ENCODE data around the gene KCNK4.

Gene KCNK4

DNA sequence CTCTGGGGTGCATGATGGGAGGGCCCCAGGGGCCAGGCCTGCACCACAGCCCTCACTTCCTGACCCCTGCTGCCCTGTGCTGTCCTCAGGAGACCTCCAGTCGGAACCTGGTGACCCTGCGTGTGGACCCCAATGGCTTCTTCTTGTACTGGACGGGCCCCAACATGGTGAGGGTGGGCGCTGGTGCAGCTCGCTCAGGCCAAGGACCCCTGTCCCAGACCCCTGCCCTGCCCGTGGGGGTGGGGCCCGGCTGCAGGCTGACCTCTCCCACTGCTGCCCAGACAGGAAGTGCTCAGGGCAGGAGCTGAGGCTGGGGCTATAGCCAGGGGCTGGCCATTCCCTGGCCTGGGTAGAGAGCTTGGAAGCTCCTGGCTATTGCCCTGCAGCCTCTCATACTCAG, 36.8 kb upstream of the KCNK4 start:
- no peak for DNase-seq

DNA sequence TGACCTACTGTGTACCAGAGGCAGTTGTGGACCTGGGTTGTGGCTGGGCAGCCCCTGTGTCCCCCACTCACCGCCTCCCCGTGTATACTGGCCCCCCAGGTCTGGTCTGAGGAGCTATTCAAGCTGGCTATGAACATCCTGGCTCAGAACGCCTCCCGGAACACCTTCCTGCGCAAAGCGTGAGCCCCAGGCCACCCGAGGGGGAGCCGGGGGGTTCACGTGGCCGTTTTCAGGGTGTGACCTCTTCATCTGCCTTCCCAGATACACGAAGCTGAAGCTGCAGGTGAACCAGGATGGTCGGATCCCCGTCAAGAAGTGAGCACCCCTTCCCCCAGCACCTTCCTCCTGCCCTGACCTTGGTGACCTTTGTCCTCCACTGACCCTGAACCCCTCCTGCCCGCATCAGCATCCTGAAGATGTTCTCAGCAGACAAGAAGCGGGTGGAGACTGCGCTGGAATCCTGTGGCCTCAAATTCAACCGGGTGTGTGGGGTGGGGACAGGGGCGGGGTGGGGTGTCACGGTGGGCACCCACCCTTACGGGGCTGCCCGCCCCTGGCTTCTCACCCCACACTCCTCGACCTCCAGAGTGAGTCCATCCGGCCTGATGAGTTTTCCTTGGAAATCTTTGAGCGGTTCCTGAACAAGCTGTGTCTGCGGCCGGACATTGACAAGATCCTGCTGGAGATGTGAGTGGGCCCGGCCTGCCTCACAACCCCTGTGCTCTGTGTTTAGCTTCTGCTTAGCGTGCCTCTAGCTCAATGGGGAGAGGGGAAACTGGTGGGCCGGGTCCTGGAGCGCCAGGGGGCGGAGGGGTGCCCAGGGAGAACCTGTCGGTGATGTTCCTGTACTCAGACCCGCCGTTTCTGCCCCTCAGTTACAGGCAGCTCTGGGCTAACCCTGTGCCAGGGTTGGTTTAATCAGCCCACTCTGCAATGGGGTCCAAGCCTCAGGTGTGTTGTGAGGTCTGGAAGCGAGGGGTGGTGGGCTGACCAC, 35.7 kb upstream of the KCNK4 start:
- no peak for DNase-seq

DNA sequence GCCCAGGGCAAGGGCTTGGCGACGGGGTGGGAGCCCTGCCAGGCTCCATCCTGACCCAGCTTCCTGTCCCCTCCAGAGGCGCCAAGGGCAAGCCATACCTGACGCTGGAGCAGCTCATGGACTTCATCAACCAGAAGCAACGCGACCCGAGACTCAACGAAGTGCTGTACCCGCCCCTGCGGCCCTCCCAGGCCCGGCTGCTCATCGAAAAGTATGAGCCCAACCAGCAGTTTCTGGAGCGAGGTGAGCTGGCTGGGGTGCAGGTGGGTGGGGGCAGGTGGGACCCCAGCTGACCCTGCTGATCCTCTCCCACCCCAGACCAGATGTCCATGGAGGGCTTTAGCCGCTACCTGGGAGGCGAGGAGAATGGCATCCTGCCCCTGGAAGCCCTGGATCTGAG, 34.8 kb upstream of the KCNK4 start:
- no peak for DNase-seq

DNA sequence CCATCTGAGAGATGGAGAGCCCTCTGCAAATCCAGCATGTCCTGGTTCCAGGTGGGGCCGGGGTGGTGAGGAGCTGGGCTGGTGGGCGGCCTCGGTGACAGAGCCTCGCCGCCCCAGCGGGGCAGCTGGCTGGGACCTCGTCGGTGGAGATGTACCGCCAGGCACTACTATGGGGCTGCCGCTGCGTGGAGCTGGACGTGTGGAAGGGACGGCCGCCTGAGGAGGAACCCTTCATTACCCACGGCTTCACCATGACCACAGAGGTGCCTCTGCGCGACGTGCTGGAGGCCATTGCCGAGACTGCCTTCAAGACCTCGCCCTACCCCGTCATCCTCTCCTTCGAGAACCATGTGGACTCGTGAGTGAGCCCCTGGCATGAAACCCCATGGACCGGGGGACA, 32.7 kb upstream of the KCNK4 start:
- no peak for DNase-seq

DNA sequence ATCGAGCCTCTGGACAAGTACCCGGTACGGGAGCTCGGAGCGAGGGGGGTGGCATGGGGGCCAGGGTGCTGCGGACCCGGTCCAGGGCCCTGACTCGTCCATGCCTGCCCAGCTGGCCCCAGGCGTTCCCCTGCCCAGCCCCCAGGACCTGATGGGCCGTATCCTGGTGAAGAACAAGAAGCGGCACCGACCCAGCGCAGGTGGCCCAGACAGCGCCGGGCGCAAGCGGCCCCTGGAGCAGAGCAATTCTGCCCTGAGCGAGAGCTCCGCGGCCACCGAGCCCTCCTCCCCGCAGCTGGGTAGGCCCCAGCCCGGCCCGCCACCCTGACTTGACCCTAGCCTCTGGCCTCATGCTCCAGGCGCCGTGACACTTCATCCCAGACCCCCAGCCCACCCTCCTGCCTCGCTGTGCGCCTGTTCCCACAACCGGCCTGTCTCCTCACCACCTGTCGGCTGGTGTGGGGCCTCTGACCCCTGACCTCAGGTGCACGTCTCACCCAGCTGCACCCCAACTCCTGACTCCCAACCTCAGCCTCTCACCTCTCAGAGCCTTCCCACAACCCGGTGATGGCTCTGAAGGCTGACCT, 32.1 kb upstream of the KCNK4 start:
- DNase-seq: no peak

DNA sequence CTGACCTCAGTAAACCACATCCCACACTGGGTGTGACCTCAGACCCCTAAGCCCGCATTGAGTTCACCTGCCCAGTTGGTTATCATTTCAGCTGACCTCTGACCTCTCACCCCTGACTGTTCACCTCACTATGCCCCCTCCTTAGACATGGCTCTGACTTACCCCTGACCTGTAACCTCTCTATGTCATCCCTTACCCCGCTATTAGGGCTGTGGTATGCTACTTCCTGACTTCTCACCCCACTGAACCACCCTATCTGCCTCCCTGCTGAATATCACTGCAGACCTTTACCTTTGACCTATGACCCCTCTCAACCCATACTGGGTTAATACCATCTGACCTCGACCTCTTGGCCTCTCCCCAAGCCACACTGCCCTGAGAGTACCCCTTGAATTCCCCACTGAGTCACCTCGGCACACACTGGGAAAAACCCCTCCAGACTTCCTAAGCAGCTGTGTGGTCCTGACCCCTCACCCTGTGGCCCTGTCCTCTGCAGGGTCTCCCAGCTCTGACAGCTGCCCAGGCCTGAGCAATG, 31.5 kb upstream of the KCNK4 start:
- DNase-seq: no peak

DNA sequence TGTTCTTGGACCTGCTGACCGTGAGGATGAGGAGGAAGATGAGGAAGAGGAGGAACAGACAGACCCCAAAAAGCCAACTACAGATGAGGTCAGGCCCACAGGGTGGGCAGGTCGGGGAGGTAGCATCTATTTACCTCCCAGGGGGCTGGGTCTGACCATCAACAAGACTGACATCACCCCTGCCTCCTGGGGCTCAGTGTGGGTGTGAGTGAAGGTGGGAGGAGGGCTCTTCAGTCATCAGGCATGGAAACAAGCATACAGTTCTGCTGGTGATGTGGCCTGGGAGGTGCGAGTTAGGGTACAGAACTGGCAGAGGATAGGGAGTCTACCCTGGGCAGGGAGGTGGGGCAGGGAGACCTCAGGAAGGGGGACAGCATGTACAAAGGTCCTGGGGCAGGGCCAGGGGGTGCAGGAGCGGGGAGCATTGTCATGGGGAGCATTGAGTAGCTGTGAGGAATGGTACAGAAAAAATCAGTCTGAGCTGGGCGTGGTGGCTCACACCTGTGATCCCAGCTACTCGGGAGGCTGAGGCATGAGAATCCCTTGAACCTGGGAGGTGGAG, 30.9 kb upstream of the KCNK4 start:
- no peak for DNase-seq

DNA sequence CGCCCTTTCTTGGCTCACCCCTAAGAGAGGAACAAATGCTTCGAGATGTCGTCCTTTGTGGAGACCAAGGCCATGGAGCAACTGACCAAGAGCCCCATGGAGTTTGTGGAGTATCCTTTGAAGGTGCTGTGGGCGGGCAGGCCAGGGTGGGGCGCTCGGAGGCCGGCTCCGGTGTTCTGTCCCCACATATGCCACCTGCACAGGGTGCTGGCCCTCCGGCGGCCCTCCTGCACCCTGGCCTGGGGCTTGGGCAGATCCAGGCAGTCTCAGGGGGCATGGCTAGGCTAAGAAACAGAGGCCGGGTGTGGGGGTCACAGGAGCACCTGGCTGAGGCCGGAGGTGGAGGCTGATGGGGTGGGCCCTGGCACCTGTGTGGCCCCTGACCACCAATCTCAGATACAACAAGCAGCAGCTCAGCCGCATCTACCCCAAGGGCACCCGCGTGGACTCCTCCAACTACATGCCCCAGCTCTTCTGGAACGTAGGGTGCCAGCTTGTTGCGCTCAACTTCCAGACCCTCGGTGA, 29.5 kb upstream of the KCNK4 start:
- DNase-seq: no peak

DNA sequence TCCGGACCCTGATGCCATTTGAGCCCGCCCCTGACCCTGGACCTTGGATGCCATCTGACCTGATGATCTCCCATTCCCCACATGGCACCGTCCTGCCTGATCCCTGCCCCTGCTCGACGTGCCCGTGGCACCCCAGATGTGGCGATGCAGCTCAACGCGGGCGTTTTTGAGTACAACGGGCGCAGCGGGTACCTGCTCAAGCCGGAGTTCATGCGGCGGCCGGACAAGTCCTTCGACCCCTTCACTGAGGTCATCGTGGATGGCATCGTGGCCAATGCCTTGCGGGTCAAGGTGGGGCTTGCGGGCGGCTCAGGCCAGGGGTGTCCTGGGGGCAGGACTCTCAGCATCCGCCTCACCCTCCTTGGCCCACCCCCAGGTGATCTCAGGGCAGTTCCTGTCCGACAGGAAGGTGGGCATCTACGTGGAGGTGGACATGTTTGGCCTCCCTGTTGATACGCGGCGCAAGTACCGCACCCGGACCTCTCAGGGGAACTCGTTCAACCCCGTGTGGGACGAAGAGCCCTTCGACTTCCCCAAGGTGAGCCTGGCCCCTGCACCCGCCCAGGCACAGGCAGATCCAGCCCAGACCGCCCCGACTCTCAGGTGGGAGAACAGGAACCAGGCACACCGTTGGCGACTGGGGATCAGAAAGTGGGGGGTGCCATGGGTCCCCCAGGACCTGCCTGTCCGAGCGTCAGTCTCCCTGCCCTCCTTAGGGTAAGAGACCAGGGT, 28.7 kb upstream of the KCNK4 start:
- no peak for DNase-seq

DNA sequence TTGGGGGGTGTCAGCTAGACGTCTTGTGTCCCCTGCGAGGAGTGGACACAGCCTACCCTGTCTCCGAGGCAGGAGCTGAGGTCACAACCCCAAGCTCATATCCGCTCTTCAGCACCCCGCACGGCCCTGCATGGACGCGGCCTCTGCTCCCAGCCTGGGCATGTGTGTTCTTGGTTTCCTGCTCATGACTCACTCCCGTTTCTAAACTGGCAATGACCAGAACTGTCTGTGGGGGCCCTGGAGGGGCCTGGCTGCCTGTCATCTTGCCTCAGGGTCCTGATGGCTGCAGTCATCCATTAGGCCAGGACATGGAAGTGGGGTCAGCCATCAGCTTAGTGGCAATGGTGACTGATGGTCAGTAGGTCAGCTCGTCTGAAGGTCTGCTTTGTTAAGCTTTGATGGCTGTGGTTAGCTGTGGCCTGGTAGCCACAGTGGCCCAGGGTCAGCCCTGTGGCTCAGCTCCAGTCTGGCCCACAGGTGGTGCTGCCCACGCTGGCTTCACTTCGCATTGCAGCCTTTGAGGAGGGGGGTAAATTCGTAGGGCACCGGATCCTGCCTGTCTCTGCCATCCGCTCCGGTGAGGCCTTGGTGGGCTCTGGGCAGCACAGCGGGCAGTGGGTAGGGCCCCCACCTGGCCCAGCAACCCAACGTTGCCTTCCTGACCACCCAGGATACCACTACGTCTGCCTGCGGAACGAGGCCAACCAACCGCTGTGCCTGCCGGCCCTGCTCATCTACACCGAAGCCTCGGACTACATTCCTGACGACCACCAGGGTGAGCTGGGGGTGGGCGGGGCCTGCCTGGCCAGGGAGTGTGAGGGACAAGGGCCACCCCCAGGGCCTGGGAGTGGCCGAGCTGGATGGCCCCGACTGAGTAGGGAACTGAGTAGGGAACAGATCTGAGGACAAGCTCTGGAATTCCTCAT, 27.8 kb upstream of the KCNK4 start:
- no peak for DNase-seq

DNA sequence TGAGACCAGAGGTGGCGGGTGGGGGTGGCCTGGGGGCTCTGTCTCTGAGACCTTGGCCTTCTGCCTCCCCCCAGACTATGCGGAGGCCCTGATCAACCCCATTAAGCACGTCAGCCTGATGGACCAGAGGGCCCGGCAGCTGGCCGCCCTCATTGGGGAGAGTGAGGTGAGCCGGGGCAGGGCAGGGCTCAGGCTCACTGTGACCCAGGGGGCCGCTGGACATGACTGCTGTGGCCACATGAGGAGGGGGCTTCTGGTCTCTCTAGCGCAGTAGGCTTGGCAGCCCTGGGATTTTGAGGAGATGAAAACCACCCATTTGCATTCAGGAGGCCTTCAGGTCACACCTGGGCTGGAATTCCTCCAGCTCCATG, 27.2 kb upstream of the KCNK4 start:
- no peak for DNase-seq

DNA sequence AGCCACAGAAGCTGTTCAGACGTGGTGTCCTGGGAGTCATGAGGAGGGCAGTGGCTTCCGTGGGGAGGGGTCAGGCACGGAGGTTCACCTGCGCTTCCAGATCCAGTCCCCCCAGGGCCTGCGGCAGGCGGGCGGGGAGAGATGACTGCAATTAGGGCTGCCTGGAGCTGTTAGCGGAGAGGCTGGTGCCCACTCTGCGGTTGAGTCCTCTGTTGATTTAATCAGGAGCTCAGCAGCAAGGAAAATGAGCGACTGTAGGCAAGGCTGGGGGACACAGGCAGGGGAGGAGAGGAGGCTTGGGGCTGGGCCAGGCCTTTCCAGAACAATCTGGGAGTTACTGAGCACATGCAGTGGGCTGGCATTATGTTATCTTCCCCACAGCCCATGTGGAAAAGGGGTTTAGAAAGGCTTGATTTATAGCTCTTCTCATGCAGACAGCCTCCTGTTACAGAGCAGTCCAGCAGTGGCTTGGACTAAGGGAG, 26.7 kb upstream of the KCNK4 start:
- no peak for DNase-seq

DNA sequence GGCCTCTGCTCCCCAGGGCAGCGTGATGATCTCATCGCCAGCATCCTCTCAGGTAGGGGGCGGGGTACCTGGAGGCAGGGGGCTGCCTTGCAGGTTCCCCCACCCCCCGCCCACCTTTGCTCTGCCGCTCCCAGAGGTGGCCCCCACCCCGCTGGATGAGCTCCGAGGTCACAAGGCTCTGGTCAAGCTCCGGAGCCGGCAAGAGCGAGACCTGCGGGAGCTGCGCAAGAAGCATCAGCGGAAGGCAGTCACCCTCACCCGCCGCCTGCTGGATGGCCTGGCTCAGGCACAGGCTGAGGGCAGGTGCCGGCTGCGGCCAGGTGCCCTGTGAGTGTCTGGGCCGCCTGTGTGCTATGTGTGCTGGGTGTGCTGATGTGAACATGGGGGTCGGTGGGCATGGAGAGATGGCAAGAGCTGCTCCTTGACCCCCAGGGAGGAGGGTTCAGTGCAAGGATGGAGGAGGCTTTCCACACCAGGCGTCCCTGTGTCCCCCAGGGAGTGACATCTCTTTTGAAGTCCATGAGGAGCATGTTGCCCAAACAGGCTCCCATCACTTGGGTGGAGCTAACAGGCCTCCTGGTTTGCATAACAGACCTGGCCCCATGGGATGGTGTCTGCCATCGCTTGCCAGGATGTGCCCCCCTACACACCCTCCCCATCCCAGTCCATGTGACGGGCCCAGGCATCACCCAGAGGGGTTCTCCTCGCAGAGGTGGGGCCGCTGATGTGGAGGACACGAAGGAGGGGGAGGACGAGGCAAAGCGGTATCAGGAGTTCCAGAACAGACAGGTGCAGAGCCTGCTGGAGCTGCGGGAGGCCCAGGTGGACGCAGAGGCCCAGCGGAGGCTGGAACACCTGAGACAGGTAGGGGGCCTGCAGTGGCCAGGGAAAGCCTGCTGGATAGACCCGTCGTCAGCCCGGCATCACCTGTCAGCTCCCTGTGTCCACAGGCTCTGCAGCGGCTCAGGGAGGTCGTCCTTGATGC, 25.6 kb upstream of the KCNK4 start:
- no peak for DNase-seq

DNA sequence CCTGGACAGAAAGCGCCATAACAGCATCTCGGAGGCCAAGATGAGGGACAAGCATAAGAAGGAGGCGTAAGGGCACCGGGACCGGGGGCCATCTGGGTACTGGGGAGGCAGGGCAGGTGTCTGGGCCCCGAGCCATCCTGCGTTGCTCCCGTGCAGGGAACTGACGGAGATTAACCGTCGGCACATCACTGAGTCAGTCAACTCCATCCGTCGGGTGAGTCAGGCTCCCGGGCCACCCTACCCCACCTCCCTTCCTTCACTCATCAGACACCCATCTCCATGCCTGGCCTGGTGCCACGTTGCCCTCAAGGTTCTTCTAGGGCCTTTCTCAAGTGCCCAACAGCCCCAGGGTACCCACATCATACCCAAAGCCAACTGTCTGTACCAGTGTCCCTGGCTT, 24.8 kb upstream of the KCNK4 start:
- DNase-seq: no peak

DNA sequence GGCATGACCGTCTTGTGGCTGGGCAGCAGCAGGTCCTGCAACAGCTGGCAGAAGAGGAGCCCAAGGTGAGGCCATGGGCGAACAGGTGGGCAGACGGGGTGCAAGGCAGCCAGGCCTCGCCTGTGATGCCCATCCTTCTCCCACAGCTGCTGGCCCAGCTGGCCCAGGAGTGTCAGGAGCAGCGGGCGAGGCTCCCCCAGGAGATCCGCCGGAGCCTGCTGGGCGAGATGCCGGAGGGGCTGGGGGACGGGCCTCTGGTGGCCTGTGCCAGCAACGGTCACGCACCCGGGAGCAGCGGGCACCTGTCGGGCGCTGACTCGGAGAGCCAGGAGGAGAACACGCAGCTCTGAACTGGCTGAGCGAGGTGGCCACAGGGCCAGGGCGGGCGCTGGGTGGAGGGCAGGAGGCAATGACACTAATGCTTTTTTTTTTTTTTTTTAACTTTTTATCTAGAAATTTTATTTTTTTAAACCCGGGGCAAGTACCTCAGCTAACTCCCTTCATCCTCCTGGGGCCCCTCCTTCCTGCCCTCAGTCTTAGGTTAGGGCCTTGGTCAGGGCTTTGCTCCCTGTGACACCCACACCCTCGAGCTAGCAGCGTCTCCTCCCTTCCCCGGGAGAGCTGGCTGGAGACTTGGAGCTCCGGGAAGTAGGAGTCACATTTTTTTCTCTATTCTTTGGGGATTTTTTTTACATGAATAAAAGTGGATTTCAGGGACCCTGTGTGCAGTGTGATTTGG, 23.7 kb upstream of the KCNK4 start:
- DNase-seq: no peak

DNA sequence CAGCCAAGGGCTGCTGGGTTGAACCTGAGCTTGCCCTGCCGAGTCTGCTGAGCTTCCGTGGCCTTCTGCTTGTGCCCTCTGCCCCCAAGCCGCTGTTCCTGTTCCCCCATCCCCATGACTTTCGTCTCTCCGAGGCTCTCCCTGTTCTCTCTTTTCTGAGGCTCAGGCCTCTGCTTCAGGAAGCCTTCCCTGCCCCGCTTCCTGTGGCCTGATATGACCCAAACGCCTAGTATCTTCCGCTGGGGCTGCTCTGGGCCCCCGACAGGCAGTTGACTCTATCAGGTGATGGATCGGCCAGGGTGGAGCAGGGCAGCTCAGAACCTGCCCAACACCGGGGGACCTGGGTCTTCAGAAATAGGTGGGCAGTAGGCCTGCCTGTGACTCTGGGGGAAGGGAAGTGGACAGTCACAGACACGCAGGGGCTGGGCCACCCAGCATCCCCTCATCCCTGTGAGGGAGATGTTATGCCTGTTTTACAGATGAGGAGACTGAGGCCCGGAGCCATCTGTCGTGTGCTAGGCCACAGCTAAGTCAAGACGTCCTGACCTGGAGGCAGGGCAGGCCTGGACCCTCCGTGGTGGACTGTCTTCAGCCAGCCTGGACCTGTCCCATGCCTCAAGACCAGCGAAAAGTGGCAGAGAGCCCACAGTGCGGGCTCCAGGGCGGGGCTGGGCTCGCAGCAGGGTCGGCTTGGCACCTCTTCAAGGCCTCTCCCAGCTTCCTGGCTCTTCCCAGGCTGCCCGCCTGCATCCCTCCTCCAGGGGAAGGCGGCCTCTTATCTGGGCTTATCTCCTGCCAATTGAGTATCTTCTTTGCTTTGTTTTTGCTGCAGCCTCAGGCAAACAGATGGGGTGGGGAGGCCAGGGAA, 22.8 kb upstream of the KCNK4 start:
- DNase-seq: peak; percentile 17 to 59

DNA sequence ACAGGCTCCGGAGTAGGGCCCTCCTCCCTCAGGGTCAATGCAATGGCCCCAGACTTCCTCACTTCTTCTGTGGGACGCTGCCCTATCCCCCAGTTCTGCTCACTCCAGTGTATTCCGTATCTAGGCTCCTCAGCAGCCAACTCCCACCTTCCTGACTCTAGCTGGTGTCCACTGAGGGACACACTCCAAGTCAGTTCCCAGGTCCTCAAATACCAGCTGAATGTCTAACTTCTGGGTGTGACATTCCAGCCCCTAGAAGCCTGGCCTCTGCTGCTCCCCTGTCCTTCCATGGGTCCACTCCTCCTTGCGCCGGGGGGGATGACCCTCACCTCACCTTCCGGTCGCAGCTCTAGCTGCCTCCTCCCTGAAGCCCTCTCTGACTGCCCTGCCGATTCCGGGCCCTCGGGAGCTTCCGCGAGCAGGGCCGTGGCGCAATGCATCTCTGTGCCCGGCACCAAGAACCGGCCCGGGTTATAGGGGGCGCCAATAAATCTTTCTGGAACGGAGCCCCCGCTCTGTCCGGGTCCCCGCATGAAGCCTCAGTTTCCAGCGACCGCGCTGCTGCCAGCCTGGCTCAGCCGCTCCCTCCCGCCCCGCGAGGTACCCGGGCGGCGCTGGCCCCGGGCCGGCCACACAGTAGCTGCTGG, 22.1 kb upstream of the KCNK4 start:
- DNase-seq: no peak
